CD14-positive monocyte (primary cell): ENCODE data around the gene CNTN4. TPM values are rescaled to one million over a fixed set of nuclear protein-coding genes. Genes with fewer than 3 reads are reported as not detected.

Experiments used
- DNase-seq, 3 donors: peaks; one replicate each; pipeline ENCODE4 v3.0.0-alpha.2; 2011 to 2022
- H2AFZ ChIP-seq: 2 replicates; pipeline ENCODE4 v1.6.0; 2012; ENCODE audit warnings: mild to moderate bottlenecking, low read depth, low read length, inconsistent platforms; ENCODE audit not compliant: insufficient read depth, poor library complexity, severe bottlenecking
- H3K27ac ChIP-seq, 2 donors: 1 replicate in 1 of 2; 2 replicates in 1 of 2; pipeline ENCODE4 v1.5.1; 2012 to 2013; ENCODE audit warnings: low read length in 2 of 2, control low read depth in 1 of 2, inconsistent platforms in 1 of 2, low read depth in 1 of 2, mild to moderate bottlenecking in 1 of 2
- H3K27me3 ChIP-seq, 2 donors: one replicate each; pipeline versions ENCODE4 v1.6.0 to v1.6.1; 2011 to 2013; ENCODE audit warnings: low read length in 2 of 2; ENCODE audit not compliant: control insufficient read depth in 2 of 2, insufficient read depth in 2 of 2
- H3K36me3 ChIP-seq, 2 donors: replicated peaks in 1 of 2; 1 replicate in 1 of 2; 2 replicates in 1 of 2; pipeline versions ENCODE4 v1.5.1 to v1.6.1; 2012 to 2013; ENCODE audit warnings: low read length in 2 of 2, control low read depth in 1 of 2, inconsistent platforms in 1 of 2, mild to moderate bottlenecking in 1 of 2; ENCODE audit not compliant: insufficient read depth in 2 of 2, control insufficient read depth in 1 of 2
- H3K4me1 ChIP-seq, 2 donors: 1 replicate in 1 of 2; 2 replicates in 1 of 2; pipeline versions ENCODE4 v1.5.1 to v1.6.1; 2012 to 2013; ENCODE audit warnings: low read length in 2 of 2, control low read depth in 1 of 2, inconsistent platforms in 1 of 2, mild to moderate bottlenecking in 1 of 2, moderate library complexity in 1 of 2; ENCODE audit not compliant: insufficient read depth in 2 of 2, control insufficient read depth in 1 of 2
- H3K4me2 ChIP-seq: replicated peaks from 2 replicates; pipeline ENCODE3; 2012; ENCODE audit warnings: low read length, moderate library complexity, mild to moderate bottlenecking; ENCODE audit not compliant: poor library complexity, severe bottlenecking; ENCODE audit errors: extremely low read depth
- H3K4me3 ChIP-seq, 3 experiments: fragments of 200-600 bp in 1 of 3; sonication (generic) in 1 of 3; replicated peaks in 1 of 3; 1 replicate in 2 of 3; 2 replicates in 1 of 3; pipeline ENCODE4 v1.5.1; 2011 to 2013; ENCODE audit warnings: low read length in 3 of 3, mild to moderate bottlenecking in 3 of 3, control low read depth in 2 of 3, low read depth in 2 of 3, inconsistent platforms in 1 of 3, moderate library complexity in 1 of 3
- H3K79me2 ChIP-seq: 2 replicates; pipeline ENCODE4 v1.6.0; 2012; ENCODE audit warnings: mild to moderate bottlenecking, control low read depth, inconsistent platforms, low read length, moderate library complexity; ENCODE audit not compliant: insufficient read depth
- H3K9ac ChIP-seq: 2 replicates; pipeline ENCODE4 v1.6.0; 2017; ENCODE audit warnings: low read length, mild to moderate bottlenecking; ENCODE audit not compliant: insufficient read depth, poor library complexity, severe bottlenecking
- H3K9me3 ChIP-seq, 2 donors: replicated peaks in 1 of 2; 1 replicate in 1 of 2; 2 replicates in 1 of 2; pipeline versions ENCODE4 v1.5.1 to v1.6.1; 2012 to 2013; ENCODE audit warnings: low read length in 2 of 2, control low read depth in 1 of 2; ENCODE audit not compliant: control insufficient read depth in 1 of 2, insufficient read depth in 1 of 2
- H4K20me1 ChIP-seq: 2 replicates; pipeline ENCODE4 v1.6.0; 2012; ENCODE audit warnings: mild to moderate bottlenecking, low read length, control low read depth, moderate library complexity; ENCODE audit not compliant: insufficient read depth
- H3K27ac Mint-ChIP-seq, 7 donors: one replicate each; pipeline ENCODE4 v1.8.0; 2020; ENCODE audit warnings: mild to moderate bottlenecking in 7 of 7, mixed read lengths in 7 of 7, moderate library complexity in 6 of 7, inconsistent platforms in 2 of 7
- H3K27me3 Mint-ChIP-seq, 3 donors: one replicate each; pipeline ENCODE4 v1.8.0; 2021 to 2022; ENCODE audit warnings: low read depth in 3 of 3, mild to moderate bottlenecking in 3 of 3, mixed read lengths in 3 of 3, moderate library complexity in 3 of 3, inconsistent platforms in 1 of 3
- H3K36me3 Mint-ChIP-seq, 2 donors: one replicate each; pipeline ENCODE4 v1.8.0; 2020; ENCODE audit warnings: mixed read lengths in 2 of 2, inconsistent platforms in 1 of 2, mild to moderate bottlenecking in 1 of 2
- H3K4me1 Mint-ChIP-seq: one replicate; pipeline ENCODE4 v1.8.0; 2020; ENCODE audit warnings: mild to moderate bottlenecking, mixed read lengths
- H3K4me3 Mint-ChIP-seq, 2 donors: one replicate each; pipeline ENCODE4 v1.8.0; 2020; ENCODE audit warnings: mild to moderate bottlenecking in 2 of 2, mixed read lengths in 2 of 2, moderate library complexity in 1 of 2
- H3K9me3 Mint-ChIP-seq, 7 donors: one replicate each; pipeline ENCODE4 v1.8.0; 2020 to 2022; ENCODE audit warnings: mixed read lengths in 7 of 7, mild to moderate bottlenecking in 6 of 7, moderate library complexity in 6 of 7, inconsistent platforms in 2 of 7
- WGBS: methylation state at CpG from one replicate; pipeline ENCODE4 v1.1.5; 2013; ENCODE audit warnings: missing lambda C conversion rate; ENCODE audit not compliant: insufficient coverage; 5-methylcytosine and 5-hydroxymethylcytosine counted together
- intact Hi-C, 2 donors: fragments of 100-400 bp; cut with micrococcal nuclease; formaldehyde crosslinking; loops; one replicate each; pipeline versions ENCODE4 v1.15.0 to v1.15.1; 2023
- polyA plus RNA-seq, 3 donors: library from polyadenylated mRNA; depleted of rRNA in 1 of 3; unstranded in 2 of 3; stranded (reverse) in 1 of 3; fragments of 300-500 nt in 2 of 3; fragments of >200 nt in 1 of 3; fragmentation: Illumina TruSeq in 2 of 3; gene quantifications; 1 replicate in 2 of 3; 2 replicates in 1 of 3; pipeline ENCODE4 v1.2.3, GENCODE V29; 2012 to 2021
- TF ChIP-seq, protein P1 (sequence below): fragments of 200-600 bp; IDR thresholded peaks from one replicate; pipeline ENCODE4 v1.8.0; 2022; ENCODE audit warnings: antibody characterized with exemption, mild to moderate bottlenecking

CNTN4 gene
- polyA plus RNA-seq, 3 donors, result not detected

DNA sequence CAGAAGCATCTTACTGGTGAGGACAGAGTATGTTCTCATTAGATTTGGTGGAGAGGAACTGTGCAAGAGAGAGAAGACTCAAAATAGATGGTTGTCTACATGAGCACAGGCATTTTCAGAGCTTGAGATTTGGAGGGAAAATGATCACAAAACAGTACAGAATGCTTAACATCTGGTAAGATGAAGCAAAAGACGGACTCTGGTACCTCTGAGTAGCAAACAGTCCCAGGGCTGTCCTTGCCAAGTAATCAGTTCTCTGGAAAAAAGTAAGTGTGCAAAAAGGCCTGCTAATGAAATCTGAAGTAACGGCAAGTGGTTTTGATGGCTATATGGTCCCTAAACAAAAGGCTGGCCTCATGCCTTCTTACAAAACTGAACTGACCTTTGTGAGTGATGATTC, 414.2 kb downstream of the CNTN4 start:
- Mint-ChIP-seq H3K9me3 (peaks cover 0 to 2% (median 2%) of the 10 kb centered on the region in 7 donors), H3K4me3 (no peak overlapping the region), H3K27ac (no peak overlapping the region), H3K27me3 (no peaks in the 10 kb centered on the region), H3K4me1 (no peaks in the 10 kb centered on the region), H3K36me3 (no peaks in the 10 kb centered on the region)
- TF ChIP-seq, protein P1, sequence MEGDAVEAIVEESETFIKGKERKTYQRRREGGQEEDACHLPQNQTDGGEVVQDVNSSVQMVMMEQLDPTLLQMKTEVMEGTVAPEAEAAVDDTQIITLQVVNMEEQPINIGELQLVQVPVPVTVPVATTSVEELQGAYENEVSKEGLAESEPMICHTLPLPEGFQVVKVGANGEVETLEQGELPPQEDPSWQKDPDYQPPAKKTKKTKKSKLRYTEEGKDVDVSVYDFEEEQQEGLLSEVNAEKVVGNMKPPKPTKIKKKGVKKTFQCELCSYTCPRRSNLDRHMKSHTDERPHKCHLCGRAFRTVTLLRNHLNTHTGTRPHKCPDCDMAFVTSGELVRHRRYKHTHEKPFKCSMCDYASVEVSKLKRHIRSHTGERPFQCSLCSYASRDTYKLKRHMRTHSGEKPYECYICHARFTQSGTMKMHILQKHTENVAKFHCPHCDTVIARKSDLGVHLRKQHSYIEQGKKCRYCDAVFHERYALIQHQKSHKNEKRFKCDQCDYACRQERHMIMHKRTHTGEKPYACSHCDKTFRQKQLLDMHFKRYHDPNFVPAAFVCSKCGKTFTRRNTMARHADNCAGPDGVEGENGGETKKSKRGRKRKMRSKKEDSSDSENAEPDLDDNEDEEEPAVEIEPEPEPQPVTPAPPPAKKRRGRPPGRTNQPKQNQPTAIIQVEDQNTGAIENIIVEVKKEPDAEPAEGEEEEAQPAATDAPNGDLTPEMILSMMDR, result no peak
- H3K9ac ChIP-seq, result no peak overlapping the region
- H3K4me3 ChIP-seq, result no peak overlapping the region
- H3K36me3 ChIP-seq, result no peaks in the 10 kb centered on the region
- no peaks in the 10 kb centered on the region for H4K20me1 ChIP-seq
- 67% methylated on average over 1 of the region's 2 CpGs for WGBS
- H3K4me2 ChIP-seq, result no peak overlapping the region
- H3K4me1 ChIP-seq, result no peaks in the 10 kb centered on the region
- intact Hi-C loops, result no loop called here
- H3K79me2 ChIP-seq, result no peaks in the 10 kb centered on the region
- no peak for DNase-seq
- no peaks in the 10 kb centered on the region for H3K9me3 ChIP-seq
- no peaks in the 10 kb centered on the region for H3K27me3 ChIP-seq
- no peak overlapping the region for H2AFZ ChIP-seq
- H3K27ac ChIP-seq, result no peak overlapping the region

DNA sequence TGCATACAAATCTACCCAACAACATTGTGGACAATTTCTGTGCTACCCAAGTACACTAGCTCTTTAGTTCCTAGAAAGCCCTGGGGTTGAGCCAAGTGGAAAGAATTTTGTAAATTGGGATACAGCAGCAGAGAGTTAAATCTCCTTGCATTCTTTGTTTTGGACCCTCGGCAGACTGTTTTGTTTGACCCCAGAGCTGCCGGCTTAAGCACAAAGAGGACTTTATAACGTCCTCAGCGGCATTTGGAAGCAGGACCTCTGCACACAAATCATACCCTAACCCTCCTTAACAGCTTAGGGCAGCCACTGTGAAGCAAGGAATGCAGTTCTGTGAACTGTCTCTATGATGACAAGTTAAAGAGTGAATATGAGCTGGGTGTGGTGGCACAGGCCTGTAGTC, 415.3 kb downstream of the CNTN4 start:
- no peaks in the 10 kb centered on the region for H3K36me3 ChIP-seq
- no peaks in the 10 kb centered on the region for H3K9me3 ChIP-seq
- no peaks in the 10 kb centered on the region for H3K4me1 Mint-ChIP-seq
- H3K27ac Mint-ChIP-seq, result no peak overlapping the region
- no peaks in the 10 kb centered on the region for H4K20me1 ChIP-seq
- H3K9ac ChIP-seq, result no peak overlapping the region
- 56% methylated on average over 4 of the region's 4 CpGs for WGBS
- intact Hi-C loops, result no loop called here
- H3K9me3 Mint-ChIP-seq, result peaks cover 0 to 2% (median 2%) of the 10 kb centered on the region in 7 donors
- no peaks in the 10 kb centered on the region for H3K27me3 Mint-ChIP-seq
- no peak overlapping the region for H3K4me3 ChIP-seq
- H3K27me3 ChIP-seq, result no peaks in the 10 kb centered on the region
- H3K27ac ChIP-seq, result no peak overlapping the region
- H3K36me3 Mint-ChIP-seq, result no peaks in the 10 kb centered on the region
- TF ChIP-seq, protein P1, result no peak
- H3K4me1 ChIP-seq, result no peaks in the 10 kb centered on the region
- H3K4me2 ChIP-seq, result no peak overlapping the region
- H2AFZ ChIP-seq, result no peak overlapping the region
- no peaks in the 10 kb centered on the region for H3K79me2 ChIP-seq
- DNase-seq, result no peak
- no peak overlapping the region for H3K4me3 Mint-ChIP-seq
